Measurements from ENCODE around the gene CDCP2.

Gene CDCP2

DNA sequence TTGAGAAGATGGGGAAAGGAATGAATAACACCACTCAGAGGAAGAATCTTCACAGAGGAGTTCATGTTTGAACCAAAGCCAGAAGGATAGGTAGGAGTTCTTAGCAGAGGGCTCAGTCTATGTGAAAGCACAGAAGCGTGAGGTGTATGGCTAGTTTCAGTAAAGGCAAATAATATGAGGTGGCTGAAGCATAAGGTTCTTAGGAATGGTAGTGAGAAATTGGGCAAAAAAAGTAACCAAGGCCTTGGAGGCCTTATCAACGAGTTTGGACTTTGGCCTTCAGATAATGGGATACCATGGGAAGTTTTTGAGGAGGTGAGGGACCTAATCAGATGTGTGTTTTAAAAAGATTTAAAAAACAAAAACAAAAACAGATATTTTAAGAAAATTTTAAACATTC is 52.3 kb downstream of the CDCP2 start:
- H3K4me3 ChIP-seq (replicated peaks; ENCODE audit: insufficient read depth, low read length) = no peak overlapping the region
- DNase-seq (ENCODE audit: low read depth in 1 of 2, low spot score in 1 of 2) = no peak
- no peak for TF ChIP-seq SPI1 (IDR thresholded peaks at IDR 0.05; ENCODE audit: borderline replicate concordance, low read depth)
- TF ChIP-seq, protein P1, sequence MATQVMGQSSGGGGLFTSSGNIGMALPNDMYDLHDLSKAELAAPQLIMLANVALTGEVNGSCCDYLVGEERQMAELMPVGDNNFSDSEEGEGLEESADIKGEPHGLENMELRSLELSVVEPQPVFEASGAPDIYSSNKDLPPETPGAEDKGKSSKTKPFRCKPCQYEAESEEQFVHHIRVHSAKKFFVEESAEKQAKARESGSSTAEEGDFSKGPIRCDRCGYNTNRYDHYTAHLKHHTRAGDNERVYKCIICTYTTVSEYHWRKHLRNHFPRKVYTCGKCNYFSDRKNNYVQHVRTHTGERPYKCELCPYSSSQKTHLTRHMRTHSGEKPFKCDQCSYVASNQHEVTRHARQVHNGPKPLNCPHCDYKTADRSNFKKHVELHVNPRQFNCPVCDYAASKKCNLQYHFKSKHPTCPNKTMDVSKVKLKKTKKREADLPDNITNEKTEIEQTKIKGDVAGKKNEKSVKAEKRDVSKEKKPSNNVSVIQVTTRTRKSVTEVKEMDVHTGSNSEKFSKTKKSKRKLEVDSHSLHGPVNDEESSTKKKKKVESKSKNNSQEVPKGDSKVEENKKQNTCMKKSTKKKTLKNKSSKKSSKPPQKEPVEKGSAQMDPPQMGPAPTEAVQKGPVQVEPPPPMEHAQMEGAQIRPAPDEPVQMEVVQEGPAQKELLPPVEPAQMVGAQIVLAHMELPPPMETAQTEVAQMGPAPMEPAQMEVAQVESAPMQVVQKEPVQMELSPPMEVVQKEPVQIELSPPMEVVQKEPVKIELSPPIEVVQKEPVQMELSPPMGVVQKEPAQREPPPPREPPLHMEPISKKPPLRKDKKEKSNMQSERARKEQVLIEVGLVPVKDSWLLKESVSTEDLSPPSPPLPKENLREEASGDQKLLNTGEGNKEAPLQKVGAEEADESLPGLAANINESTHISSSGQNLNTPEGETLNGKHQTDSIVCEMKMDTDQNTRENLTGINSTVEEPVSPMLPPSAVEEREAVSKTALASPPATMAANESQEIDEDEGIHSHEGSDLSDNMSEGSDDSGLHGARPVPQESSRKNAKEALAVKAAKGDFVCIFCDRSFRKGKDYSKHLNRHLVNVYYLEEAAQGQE (IDR thresholded peaks at IDR 0.05; ENCODE audit: insufficient replicate concordance, low read depth) = no peak
- no peak for TF ChIP-seq GABPA (IDR thresholded peaks at IDR 0.05; ENCODE audit: low read depth)
- TF ChIP-seq, protein P2, sequence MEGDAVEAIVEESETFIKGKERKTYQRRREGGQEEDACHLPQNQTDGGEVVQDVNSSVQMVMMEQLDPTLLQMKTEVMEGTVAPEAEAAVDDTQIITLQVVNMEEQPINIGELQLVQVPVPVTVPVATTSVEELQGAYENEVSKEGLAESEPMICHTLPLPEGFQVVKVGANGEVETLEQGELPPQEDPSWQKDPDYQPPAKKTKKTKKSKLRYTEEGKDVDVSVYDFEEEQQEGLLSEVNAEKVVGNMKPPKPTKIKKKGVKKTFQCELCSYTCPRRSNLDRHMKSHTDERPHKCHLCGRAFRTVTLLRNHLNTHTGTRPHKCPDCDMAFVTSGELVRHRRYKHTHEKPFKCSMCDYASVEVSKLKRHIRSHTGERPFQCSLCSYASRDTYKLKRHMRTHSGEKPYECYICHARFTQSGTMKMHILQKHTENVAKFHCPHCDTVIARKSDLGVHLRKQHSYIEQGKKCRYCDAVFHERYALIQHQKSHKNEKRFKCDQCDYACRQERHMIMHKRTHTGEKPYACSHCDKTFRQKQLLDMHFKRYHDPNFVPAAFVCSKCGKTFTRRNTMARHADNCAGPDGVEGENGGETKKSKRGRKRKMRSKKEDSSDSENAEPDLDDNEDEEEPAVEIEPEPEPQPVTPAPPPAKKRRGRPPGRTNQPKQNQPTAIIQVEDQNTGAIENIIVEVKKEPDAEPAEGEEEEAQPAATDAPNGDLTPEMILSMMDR (IDR thresholded peaks at IDR 0.05; ENCODE audit: insufficient read depth, low read length) = no peak
- no peak for TF ChIP-seq POLR2AphosphoS5 (IDR thresholded peaks at IDR 0.05; ENCODE audit: low read depth)

DNA sequence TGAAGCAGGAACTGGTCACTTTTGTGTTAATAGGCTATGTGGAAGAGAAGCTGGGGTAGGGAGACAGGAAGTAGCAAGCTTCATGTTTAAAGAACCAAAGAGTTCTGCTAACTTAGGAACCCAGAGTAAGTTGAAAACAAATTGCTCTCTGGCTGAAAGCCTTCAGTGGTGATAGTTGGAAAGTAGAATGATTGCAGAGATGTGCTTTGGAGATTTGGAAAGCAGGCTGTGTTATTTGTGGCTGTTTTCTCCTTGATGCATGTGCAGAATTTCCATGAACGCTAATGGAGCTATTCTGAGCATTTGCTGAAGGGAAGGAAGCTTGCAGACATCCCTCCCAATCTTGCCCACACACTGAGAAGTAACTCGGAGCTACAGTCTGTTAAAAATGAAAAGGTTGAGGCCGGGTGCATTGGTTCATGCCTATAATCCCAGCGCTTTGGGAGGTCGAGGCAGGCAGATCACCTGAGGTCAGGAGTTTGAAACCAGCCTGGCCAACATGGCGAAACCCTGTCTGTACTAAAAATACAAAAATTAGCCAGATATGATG is 53.7 kb downstream of the CDCP2 start:
- no peaks in the 10 kb centered on the region for H3K27me3 ChIP-seq (ENCODE audit: insufficient read depth, poor library complexity, severe bottlenecking)
- H3K4me3 ChIP-seq (replicated peaks; ENCODE audit: insufficient read depth, low read length) = no peak overlapping the region
- no peak overlapping the region for H3K27ac ChIP-seq (replicated peaks)
- DNase-seq (ENCODE audit: low read depth in 1 of 2, low spot score in 1 of 2) = no peak
- TF ChIP-seq POLR2AphosphoS5 (IDR thresholded peaks at IDR 0.05; ENCODE audit: low read depth) (no peak), GABPA (IDR thresholded peaks at IDR 0.05; ENCODE audit: low read depth) (no peak), SPI1 (IDR thresholded peaks at IDR 0.05; ENCODE audit: borderline replicate concordance, low read depth) (no peak)
- TF ChIP-seq, protein P1 (IDR thresholded peaks at IDR 0.05; ENCODE audit: insufficient replicate concordance, low read depth) = no peak
- TF ChIP-seq, protein P2 (IDR thresholded peaks at IDR 0.05; ENCODE audit: insufficient read depth, low read length) = no peak

More for the DNA sequence above, 52.3 kb downstream of the CDCP2 start:
- no peak overlapping the region for H3K27ac ChIP-seq (replicated peaks)
- H3K27me3 ChIP-seq (ENCODE audit: insufficient read depth, poor library complexity, severe bottlenecking) = no peaks in the 10 kb centered on the region

DNA sequence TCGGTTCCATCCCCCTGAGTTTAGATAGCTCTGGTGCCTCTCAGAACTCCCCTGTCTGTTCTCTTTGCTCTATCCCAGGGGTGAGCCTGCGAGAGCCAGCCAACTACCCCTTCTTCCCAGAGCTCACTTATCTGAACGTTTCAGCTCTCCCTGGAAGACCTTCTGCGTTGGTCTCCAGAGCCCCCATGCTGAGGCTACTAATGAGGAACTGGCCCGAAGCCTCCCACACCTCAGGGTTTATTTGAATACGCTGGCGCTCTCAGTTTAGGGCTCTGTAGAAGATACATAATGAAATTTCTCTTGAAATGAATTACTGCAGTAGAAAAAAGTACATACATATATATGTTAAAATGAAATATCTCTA is 55.9 kb downstream of the CDCP2 start:
- TF ChIP-seq, protein P2 (IDR thresholded peaks at IDR 0.05; ENCODE audit: insufficient read depth, low read length) = no peak
- no peak for TF ChIP-seq GABPA (IDR thresholded peaks at IDR 0.05; ENCODE audit: low read depth)
- TF ChIP-seq POLR2AphosphoS5 (IDR thresholded peaks at IDR 0.05; ENCODE audit: low read depth) = no peak
- no peak for TF ChIP-seq SPI1 (IDR thresholded peaks at IDR 0.05; ENCODE audit: borderline replicate concordance, low read depth)
- TF ChIP-seq, protein P1 (IDR thresholded peaks at IDR 0.05; ENCODE audit: insufficient replicate concordance, low read depth) = no peak
- H3K27ac ChIP-seq (replicated peaks) = no peak overlapping the region
- no peak overlapping the region for H3K4me3 ChIP-seq (replicated peaks; ENCODE audit: insufficient read depth, low read length)
- no peaks in the 10 kb centered on the region for H3K27me3 ChIP-seq (ENCODE audit: insufficient read depth, poor library complexity, severe bottlenecking)
- no peak for DNase-seq (ENCODE audit: low read depth in 1 of 2, low spot score in 1 of 2)
